ENCODE measurements around the gene PKLR. TPM values are rescaled to one million over a fixed set of nuclear protein-coding genes. Genes with fewer than 3 reads are reported as not detected.
"Not testable (repeated sequence)": the region's sequence is repeated elsewhere in the genome, so short reads cannot be mapped to it uniquely, and the experiment has no call there.

PKLR gene
- total RNA-seq, 1 experiment from 2014 or later: not detected

DNA sequence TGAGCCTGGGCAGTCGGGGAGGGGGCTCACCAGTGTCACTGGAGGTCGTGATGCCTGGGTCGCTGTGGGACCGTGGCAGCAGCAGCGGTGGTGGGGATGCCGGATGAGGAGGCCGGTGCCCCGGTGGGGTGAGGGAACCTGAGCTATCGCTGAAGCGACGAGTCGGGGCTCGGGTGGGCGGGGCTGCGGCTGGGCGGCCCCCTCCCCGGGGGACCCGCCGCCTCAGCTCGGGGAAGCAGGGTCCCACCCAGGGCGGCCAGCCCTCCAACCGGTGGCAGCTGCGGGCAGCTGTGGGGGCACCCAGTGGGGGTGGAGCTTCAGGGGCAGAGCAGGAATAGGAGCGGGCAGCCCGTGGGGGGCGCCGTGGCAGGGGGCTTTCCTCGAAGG is 51.0 kb downstream of the PKLR start:
- Mint-ChIP-seq H3K4me3 (ENCODE audit: unreplicated experiment) (no peak overlapping the region), H3K4me1 (ENCODE audit: low read depth, unreplicated experiment) (peaks cover 22% of the 10 kb centered on the region), H3K9me3 (ENCODE audit: unreplicated experiment) (no peaks in the 10 kb centered on the region), H3K36me3 (ENCODE audit: insufficient read depth, unreplicated experiment) (peaks cover 6% of the 10 kb centered on the region), H3K27ac (ENCODE audit: unreplicated experiment) (no peak overlapping the region), H3K27me3 (ENCODE audit: insufficient read depth, unreplicated experiment) (no peaks in the 10 kb centered on the region)
- no peaks in the 10 kb centered on the region for H3K27me3 ChIP-seq (replicated peaks; ENCODE audit: control insufficient read depth, insufficient read depth, low read length)
- POLR2A ChIA-PET: interaction anchor here (0.7 kb wide), 1 partner anchor 12 kb away, joined by 4 read pairs; the partner anchor contains the start of gene SCAMP3
- H3K4me1 ChIP-seq: peaks cover 4% of the 10 kb centered on the region
- TF ChIP-seq, protein P1, sequence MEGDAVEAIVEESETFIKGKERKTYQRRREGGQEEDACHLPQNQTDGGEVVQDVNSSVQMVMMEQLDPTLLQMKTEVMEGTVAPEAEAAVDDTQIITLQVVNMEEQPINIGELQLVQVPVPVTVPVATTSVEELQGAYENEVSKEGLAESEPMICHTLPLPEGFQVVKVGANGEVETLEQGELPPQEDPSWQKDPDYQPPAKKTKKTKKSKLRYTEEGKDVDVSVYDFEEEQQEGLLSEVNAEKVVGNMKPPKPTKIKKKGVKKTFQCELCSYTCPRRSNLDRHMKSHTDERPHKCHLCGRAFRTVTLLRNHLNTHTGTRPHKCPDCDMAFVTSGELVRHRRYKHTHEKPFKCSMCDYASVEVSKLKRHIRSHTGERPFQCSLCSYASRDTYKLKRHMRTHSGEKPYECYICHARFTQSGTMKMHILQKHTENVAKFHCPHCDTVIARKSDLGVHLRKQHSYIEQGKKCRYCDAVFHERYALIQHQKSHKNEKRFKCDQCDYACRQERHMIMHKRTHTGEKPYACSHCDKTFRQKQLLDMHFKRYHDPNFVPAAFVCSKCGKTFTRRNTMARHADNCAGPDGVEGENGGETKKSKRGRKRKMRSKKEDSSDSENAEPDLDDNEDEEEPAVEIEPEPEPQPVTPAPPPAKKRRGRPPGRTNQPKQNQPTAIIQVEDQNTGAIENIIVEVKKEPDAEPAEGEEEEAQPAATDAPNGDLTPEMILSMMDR (IDR thresholded peaks at IDR 0.05; ENCODE audit: insufficient read depth in 1 of 2, low read depth in 1 of 2, low read length in 1 of 2, severe bottlenecking in 1 of 2, unreplicated experiment in 1 of 2): no peak
- BruUV-seq (replicated peaks): no TSS peak
- DNase-seq: no peak
- CTCF ChIA-PET: interaction anchor here (0.6 to 3.3 kb wide), 14 partner anchors 10 to 465 kb away, joined by 3 to 34 read pairs (median 6); partner anchors contain the start of genes CLK2, HCN3 and SCAMP3
- intact Hi-C loops (cut with micrococcal nuclease; ENCODE audit: unreplicated experiment): loop anchor here (1.0 to 2.0 kb wide), 4 partner anchors 23 to 343 kb away; partner anchors contain the start of gene CLK2
- H3K4me3 ChIP-seq (ENCODE audit: low read depth, low read length): no peak overlapping the region
- no peaks in the 10 kb centered on the region for H3K36me3 ChIP-seq (ENCODE audit: control insufficient read depth, insufficient read depth, low read length)
- no peaks in the 10 kb centered on the region for H3K9me3 ChIP-seq

DNA sequence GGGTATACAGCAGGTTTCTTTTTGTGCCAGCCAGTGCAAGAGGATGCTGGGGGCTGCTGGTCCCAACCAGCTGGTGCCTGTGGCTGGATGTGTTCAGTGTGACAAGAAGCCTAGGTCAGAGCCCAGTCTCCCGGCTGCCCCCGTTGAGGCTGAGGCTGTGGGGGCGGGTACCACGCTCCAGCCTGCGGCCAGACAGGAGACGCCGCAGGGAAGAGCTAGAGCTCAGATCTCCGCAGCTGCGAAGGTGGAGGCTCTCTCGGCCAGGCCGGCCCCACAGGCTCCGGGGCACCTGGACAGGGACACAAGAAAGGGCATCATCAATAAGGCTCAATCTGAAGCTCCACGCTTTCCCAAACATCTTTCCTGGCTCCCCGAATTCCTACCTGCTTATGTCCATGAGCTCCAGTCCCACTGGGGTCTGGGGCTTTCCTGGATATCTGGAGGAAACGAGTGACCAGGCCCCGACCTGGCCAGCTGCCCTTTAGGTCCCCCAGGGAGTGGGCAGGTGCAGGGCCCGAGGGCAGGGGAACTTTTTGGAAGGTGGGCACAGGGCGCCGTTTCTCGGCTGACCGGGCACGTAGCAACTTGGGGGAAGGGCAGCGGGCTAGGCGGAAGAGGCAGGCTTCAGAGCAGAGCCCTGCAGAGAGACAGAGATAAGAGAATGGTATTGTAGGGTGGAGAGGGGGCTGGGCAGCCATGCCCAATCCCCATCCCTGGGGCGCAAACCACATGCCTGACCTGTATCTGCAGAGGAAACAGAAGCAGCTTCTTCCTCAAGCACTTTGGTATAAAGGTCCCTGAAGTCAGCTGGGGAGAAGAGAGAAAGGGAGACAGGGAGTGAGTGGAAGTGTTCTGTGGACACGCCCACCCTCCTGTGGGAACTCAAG is 53.3 kb downstream of the PKLR start:
- peaks cover 6% of the 10 kb centered on the region for H3K4me1 ChIP-seq
- no peaks in the 10 kb centered on the region for H3K36me3 ChIP-seq (ENCODE audit: control insufficient read depth, insufficient read depth, low read length)
- TF ChIP-seq, protein P1 (IDR thresholded peaks at IDR 0.05; ENCODE audit: insufficient read depth in 1 of 2, low read depth in 1 of 2, low read length in 1 of 2, severe bottlenecking in 1 of 2, unreplicated experiment in 1 of 2): no peak
- Mint-ChIP-seq H3K9me3 (ENCODE audit: unreplicated experiment) (no peaks in the 10 kb centered on the region), H3K4me1 (ENCODE audit: low read depth, unreplicated experiment) (peaks cover 27% of the 10 kb centered on the region), H3K27me3 (ENCODE audit: insufficient read depth, unreplicated experiment) (peaks cover 3% of the 10 kb centered on the region), H3K4me3 (ENCODE audit: unreplicated experiment) (no peak overlapping the region), H3K36me3 (ENCODE audit: insufficient read depth, unreplicated experiment) (peaks cover 12% of the 10 kb centered on the region), H3K27ac (ENCODE audit: unreplicated experiment) (no peak overlapping the region)
- H3K4me3 ChIP-seq (ENCODE audit: low read depth, low read length): no peak overlapping the region
- no peaks in the 10 kb centered on the region for H3K9me3 ChIP-seq
- ChIA-PET CTCF (interaction anchor here (0.6 kb wide), 1 partner anchor 81 kb away, joined by 4 read pairs; no protein-coding TSS in a partner anchor), POLR2A (interaction anchor here (1.0 kb wide), 1 partner anchor 25 kb away, joined by 3 read pairs; the partner anchor contains the start of gene CLK2)
- DNase-seq: no peak
- no TSS peak for BruUV-seq (replicated peaks)
- intact Hi-C loops (cut with micrococcal nuclease; ENCODE audit: unreplicated experiment): no loop called here
- H3K27me3 ChIP-seq (replicated peaks; ENCODE audit: control insufficient read depth, insufficient read depth, low read length): no peaks in the 10 kb centered on the region

DNA sequence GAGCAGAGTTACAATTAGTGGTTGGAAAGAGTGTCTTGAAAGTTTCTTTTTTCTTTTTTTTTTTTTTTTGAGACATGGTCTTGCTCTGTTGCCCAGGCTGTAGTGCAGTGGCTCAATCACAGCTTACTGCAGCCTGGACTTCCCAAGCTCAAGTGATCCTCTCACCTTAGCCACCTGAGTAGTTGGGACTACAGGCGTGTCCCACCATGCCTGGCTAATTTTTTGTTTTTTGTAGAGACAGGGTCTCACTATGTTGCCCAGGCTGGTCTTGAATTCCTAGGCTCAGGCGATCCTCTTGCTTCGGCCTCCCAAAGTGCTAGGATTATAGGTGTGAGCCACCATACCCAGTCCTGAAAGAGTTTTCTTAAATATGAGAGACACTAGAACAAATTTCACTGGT is 54.4 kb downstream of the PKLR start:
- H3K9me3 ChIP-seq; H3K36me3 ChIP-seq (ENCODE audit: control insufficient read depth, insufficient read depth, low read length); DNase-seq; H3K4me3 Mint-ChIP-seq (ENCODE audit: unreplicated experiment); H3K27me3 ChIP-seq (replicated peaks; ENCODE audit: control insufficient read depth, insufficient read depth, low read length); H3K4me3 ChIP-seq (ENCODE audit: low read depth, low read length); intact Hi-C loops (cut with micrococcal nuclease; ENCODE audit: unreplicated experiment); H3K27me3 Mint-ChIP-seq (ENCODE audit: insufficient read depth, unreplicated experiment); BruUV-seq (replicated peaks); H3K9me3 Mint-ChIP-seq (ENCODE audit: unreplicated experiment); H3K27ac Mint-ChIP-seq (ENCODE audit: unreplicated experiment): not testable (repeated sequence)
- ChIA-PET CTCF (interaction anchor here (0.6 kb wide), 1 partner anchor 15 kb away, joined by 3 read pairs; no protein-coding TSS in a partner anchor), POLR2A (interaction anchor here (1.0 kb wide), 1 partner anchor 26 kb away, joined by 3 read pairs; the partner anchor contains the start of gene CLK2)
- Mint-ChIP-seq H3K36me3 (ENCODE audit: insufficient read depth, unreplicated experiment) (peaks cover 12% of the 10 kb centered on the region), H3K4me1 (ENCODE audit: low read depth, unreplicated experiment) (peaks cover 22% of the 10 kb centered on the region)
- peaks cover 10% of the 10 kb centered on the region for H3K4me1 ChIP-seq

Measured in Caco-2 (cell line).